HG03045 (cell line): Measurements from ENCODE around the gene AGRP.
"Not testable (repeated sequence)": the region's sequence is repeated elsewhere in the genome, so short reads cannot be mapped to it uniquely, and the experiment has no call there.

Experiments used
- ATAC-seq: cut with Tn5 transposase; IDR thresholded peaks from one replicate; pipeline ENCODE4 v1.9.1; 2021; ENCODE audit warnings: mild to moderate bottlenecking, moderate library complexity; ENCODE audit not compliant: unreplicated experiment

The AGRP gene, protein sequence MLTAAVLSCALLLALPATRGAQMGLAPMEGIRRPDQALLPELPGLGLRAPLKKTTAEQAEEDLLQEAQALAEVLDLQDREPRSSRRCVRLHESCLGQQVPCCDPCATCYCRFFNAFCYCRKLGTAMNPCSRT

GRCh38 chr16:67483150-67483549, at the start of gene AGRP:
TSS of gene AGRP (minus strand) at chr16:67483547. CDS start at chr16:67483398, 149 bp downstream.
- ATAC-seq = no peak

DNA sequence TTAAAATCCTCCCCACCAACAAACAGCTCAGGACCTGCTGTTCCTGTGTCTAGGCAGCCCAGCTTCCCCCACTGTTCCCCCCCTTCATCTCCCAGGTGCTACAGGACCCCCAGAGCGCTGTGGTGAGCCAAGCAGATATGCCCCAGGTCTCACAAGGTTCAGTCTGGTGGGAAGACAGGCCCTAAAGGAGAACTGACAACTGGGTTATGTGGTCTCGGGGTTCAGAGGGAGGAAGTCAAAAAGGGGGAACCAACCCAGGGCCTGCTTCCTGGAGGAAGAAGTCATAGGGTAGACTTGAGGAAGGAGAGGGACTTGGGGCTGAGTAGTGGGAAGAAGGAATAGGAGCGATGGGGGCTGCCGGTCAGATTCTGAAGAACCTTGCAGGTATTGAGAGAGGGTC, 47.9 kb upstream of the AGRP start:
- ATAC-seq = no peak

- ATAC-seq = peak; percentile 35
Observed at GRCh38 chr16:67530013-67530939, 46.9 kb upstream of the AGRP start.

- no peak for ATAC-seq
Observed at GRCh38 chr16:67529582-67530012, 46.2 kb upstream of the AGRP start.

- ATAC-seq = peak; percentile 23
Observed at GRCh38 chr16:67528870-67529581, 45.7 kb upstream of the AGRP start.

DNA sequence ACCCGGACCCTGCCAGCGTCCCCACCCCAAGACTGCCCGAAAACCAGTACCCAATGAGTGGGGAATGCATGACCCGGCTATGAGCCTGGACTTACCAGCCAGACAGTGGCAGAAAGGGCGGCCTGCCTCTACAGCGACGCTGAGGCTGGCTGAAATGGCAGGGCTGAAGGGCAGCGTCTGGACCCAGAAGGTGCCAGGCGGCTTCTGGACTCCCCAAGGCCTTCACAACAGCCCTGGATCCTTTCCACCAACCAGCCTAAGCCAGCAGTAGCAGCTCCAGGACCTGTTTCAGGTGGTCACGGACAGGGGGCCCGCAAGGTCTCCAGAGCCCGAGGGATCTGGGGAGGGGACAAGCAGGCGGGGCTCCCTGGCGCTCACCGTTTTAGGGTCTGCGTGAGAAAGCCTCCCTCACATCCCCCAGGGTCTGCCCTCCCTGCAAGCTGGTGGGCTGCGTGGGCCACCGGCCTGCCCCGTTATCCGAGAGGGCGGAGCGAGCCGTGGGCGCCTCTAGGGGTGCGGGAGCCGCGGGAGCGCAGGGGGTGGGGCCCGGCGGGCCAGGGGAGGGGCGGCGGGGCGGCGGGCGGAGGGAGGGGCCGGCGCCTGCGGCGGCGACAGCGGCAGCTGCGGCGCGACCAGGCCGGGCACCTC, 45.0 kb upstream of the AGRP start, which contains the start of gene RIPOR1:
RIPOR1 (plus strand) TSS at position 608 of the 648 bp plus-strand sequence. CDS start 9,618 bp downstream, outside the sequence.
- ATAC-seq = peak; percentile 35

- no peak for ATAC-seq
Observed at GRCh38 chr16:67526149-67526791, 42.9 kb upstream of the AGRP start.

DNA sequence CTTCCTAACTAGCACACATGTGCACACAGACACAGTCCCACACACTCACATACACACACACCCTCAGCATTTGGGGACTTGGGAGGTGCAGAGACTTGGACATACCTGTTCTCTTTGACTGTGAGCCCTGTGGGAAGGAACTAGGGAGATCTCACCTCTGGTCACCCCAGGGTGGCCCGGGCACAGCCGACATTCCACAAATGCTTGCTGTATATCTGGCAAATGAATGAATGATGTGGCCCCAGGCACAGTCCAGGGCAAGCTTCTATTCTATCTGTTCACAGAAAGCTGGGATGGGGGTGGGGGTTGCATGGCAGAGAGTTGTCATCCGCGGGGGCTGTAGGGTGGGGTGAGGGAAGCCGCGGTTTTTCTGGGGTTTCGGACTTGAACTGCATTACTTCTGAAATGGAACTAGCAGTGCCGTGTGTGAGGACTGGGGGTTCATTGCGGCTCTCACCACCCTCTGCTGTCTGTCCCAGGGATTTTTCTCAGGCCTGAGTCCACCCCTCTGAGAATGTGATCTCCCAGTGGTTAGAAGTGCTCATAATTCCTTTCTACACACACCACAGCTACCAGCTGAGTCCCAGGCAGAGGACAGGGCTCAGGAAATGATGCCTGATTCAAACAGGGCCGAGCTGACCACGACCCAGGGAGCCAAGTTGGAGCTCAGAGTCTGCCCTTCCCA, 42.0 kb upstream of the AGRP start:
- ATAC-seq = no peak

- peak; percentile 70 for ATAC-seq
Observed at GRCh38 chr16:67521095-67521804, 37.9 kb upstream of the AGRP start.

- no peak for ATAC-seq
Observed at GRCh38 chr16:67519242-67519641, 35.9 kb upstream of the AGRP start.

DNA sequence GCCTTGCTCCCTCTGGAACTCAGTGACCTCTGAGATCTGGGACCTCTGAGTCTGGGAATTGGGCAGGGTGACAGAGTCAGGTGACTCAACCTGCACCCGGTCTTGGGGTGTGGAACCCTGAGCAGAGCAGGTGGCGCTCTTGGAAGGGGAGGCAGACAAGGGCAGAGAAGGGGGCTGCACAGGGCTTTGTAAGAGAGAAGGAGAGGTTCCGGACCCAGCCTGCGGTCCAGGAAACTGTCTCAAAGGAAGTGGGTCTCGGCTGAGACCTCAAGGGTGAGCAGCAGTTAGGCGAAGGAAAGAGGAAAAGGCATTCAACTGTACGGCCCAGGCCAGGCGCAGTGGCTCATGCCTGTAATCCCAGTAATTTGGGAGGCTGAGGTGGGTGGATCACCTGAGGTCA, 35.3 kb upstream of the AGRP start:
- ATAC-seq = no peak

GRCh38 chr16:67517661-67518423, 34.5 kb upstream of the AGRP start:
- no peak for ATAC-seq

- ATAC-seq = no peak
Observed at GRCh38 chr16:67517155-67517445, 33.8 kb upstream of the AGRP start.

DNA sequence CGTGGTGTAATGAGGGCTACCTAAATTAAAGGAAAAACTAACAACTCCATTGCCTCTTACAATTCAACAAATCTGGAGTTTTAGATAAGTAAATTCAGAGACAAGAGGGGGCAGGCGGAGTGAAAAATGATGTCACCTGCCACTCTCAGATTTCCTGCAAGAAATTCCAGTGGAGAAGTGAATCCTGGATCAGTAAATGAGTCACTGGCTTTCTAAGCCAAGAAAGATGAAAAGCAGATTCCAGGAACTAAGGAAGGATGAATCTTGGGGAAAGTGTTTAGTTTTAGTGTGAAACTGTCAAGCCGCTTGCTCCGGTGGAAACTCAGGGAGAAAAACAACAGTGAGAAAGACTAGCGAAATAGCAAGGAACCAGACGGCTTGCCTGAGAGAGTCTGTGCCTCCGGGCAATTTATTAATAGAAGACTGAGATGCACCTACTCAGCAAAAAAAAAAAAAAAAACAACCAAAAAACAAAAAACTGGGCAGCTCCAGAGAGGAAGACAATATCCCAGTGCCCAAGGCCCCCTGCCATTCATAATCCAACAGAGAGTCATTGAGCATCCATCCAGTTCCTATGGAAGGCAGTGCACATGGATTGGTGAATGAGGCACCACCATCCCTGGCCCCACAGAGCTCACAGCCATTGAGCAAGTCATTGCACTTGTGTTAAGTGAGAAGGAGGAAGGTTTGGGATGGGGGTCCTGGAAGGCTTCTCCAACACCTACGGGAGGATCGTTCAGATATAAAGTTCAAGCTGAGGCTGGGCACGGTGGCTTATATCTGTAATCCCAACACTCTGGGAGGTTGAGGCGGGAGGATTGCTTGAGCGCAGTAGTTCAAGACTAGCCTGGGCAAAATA, 33.2 kb upstream of the AGRP start:
- no peak for ATAC-seq

GRCh38 chr16:67514382-67514828, 31.1 kb upstream of the AGRP start:
- peak; percentile 42 for ATAC-seq

DNA sequence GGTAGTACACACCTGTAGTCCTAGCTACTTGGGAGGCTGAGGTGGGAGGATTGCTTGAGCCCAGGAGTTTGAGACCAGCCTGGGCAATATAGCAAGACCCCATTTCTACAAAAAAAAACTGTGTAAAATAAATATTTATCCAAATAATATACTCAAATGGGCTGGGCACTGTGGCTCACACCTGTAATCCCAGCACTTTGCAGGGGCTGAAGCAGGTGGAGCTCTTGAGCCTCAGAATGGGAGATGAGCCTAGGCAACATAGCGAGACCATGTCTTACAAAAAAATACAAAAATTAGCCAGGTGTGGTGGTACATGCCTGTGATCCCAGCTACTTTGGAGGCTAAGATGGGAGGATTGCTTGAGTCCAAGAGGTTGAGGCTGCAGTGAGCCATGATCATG, 30.5 kb upstream of the AGRP start:
- not testable (repeated sequence) for ATAC-seq

- ATAC-seq = no peak
Observed at GRCh38 chr16:67509016-67509415, 25.7 kb upstream of the AGRP start.

DNA sequence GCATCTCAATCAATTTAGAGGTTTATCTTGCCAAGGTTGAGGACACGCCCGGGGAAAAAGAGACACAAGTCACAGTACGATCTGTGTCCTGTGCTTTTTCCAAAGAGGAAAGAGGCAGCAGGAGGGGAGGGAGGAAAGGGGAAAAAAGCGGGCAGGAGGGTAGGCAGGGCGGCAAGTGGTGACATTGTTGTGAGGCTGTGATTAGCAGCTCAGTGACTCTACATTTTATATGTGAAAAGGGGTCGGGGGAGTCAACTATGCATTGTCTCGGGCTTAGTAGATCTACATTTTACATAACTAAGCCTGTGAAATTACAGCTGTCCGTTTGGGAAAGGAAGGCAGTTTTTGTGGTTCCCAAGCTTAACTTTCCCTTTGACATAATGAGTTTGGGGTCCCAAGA, 23.1 kb upstream of the AGRP start:
- ATAC-seq = no peak
